Gastroesophageal sphincter (tissue), 4 donors: ENCODE results near the gene LRBA. TPM values are rescaled to one million over a fixed set of nuclear protein-coding genes. Genes with fewer than 3 reads are reported as not detected.

Experiments
- ATAC-seq: fragments of 150-250 bp; one replicate; pipeline ENCODE4 v1.9.1; 2016; ENCODE audit warnings: mild to moderate bottlenecking, moderate library complexity
- H3K27ac ChIP-seq, 4 donors: fragments of 200-600 bp; sonication (generic) in 3 of 4; 1 replicate in 3 of 4; 2 replicates in 1 of 4; pipeline ENCODE4 v1.5.1; 2016 to 2019
- H3K27me3 ChIP-seq: fragments of 200-600 bp; sonication (generic); one replicate; pipeline ENCODE4 v1.5.1; 2019
- H3K36me3 ChIP-seq, 2 donors: fragments of 200-600 bp; sonication (generic); one replicate each; pipeline ENCODE4 v1.5.1; 2019; ENCODE audit warnings: control low read depth in 1 of 2
- H3K4me1 ChIP-seq, 3 donors: fragments of 200-600 bp; sonication (generic); 1 replicate in 2 of 3; 2 replicates in 1 of 3; pipeline ENCODE4 v1.5.1; 2016 to 2019; ENCODE audit warnings: control low read depth in 2 of 3
- H3K4me3 ChIP-seq, 2 donors: fragments of 200-600 bp; sonication (generic); one replicate each; pipeline ENCODE4 v1.5.1; 2019; ENCODE audit warnings: mild to moderate bottlenecking in 1 of 2, moderate library complexity in 1 of 2
- H3K9me3 ChIP-seq, 3 donors: fragments of 200-600 bp; sonication (generic); one replicate each; pipeline ENCODE4 v1.5.1; 2017 to 2019; ENCODE audit warnings: control low read depth in 2 of 3
- EP300 ChIP-seq: sonication (generic); formaldehyde crosslinking; IDR thresholded peaks from one replicate; pipeline ENCODE4 v1.6.1; 2017; ENCODE audit warnings: antibody characterized with exemption, mild to moderate bottlenecking
- POLR2A ChIP-seq, 2 donors: fragments of 450-650 bp; IDR thresholded peaks; one replicate each; pipeline ENCODE4 v1.6.1; 2017; ENCODE audit warnings: antibody characterized with exemption in 2 of 2, mild to moderate bottlenecking in 2 of 2, moderate library complexity in 1 of 2
- POLR2AphosphoS5 ChIP-seq: sonication (generic); formaldehyde crosslinking; IDR thresholded peaks from one replicate; pipeline ENCODE4 v1.6.1; 2017; ENCODE audit warnings: antibody characterized with exemption
- WGBS, 2 donors: methylation state at CpG; one replicate each; pipeline ENCODE4 v1.1.5; 2018; ENCODE audit warnings: low coverage in 1 of 2; 5-methylcytosine and 5-hydroxymethylcytosine counted together
- total RNA-seq, 4 donors: library from RNA; depleted of rRNA; stranded (reverse); fragments of >200 nt; gene quantifications; one replicate each; pipeline ENCODE4 v1.1.0, GENCODE V29; 2016
- TF ChIP-seq, protein P1 (sequence below), 4 experiments: fragments of 200-600 bp in 2 of 4; fragments of 450-650 bp in 2 of 4; sonication (generic) in 1 of 4; IDR thresholded peaks; one replicate each; pipeline ENCODE4 v1.5.1; 2017 to 2019; ENCODE audit warnings: antibody characterized with exemption in 4 of 4, mild to moderate bottlenecking in 2 of 4, moderate library complexity in 2 of 4

LRBA gene
- total RNA-seq, 4 donors from 2014 or later, result 18.4 to 35.0 (median 23.2) TPM

DNA sequence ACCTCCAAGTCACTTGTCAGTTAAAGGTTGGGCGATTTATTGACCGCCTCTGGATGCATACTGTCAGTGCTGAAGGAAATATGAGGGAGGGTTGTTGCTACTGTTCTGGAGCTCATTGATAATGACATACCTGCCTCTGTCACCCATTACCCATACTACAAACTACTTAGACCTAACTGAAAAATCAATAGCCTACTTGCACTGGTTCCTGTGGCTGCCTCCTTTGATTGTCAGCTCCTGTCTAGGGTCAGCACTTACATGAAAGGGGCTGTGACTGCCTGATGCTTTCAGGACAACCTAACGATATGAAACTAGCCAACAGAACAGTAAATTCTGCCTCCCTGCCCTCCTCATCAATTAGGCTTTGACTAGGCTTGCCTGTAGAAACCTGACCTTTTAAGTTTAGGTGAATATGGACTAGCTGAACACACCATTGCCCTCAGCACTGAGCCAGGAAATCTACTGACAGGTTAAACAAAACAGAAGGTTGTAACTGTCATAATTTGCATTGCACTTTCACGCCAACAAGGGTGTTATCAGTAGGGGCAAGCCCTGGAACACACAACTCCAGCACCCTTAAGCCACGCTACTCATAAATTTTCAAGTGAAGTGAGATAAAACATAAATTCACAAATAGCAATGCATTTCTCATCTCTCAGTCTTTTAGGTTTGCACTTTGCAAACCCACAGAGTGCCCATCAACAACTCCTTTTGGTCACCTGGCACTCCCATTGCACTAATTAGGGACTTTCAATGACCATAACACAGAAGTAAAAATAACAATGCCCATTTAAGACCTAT is 442.2 kb downstream of the LRBA start:
- 89 to 100% methylated on average over 2 of the region's 5 CpGs for WGBS, 2 donors
- no peak overlapping the region for H3K27ac ChIP-seq
- no peak for ATAC-seq

GRCh38 chr4:150570862-150571261 is 444.2 kb downstream of the LRBA start:
- H3K4me3 ChIP-seq, result no peak overlapping the region
- WGBS, 2 donors, result 50 to 75% methylated on average over 1 of the region's 1 CpG
- no peaks in the 10 kb centered on the region for H3K27me3 ChIP-seq
- no peak overlapping the region for H3K27ac ChIP-seq
- H3K36me3 ChIP-seq, result no peaks in the 10 kb centered on the region
- H3K4me1 ChIP-seq, result no peaks in the 10 kb centered on the region
- no peak for ATAC-seq
- TF ChIP-seq, protein P1, sequence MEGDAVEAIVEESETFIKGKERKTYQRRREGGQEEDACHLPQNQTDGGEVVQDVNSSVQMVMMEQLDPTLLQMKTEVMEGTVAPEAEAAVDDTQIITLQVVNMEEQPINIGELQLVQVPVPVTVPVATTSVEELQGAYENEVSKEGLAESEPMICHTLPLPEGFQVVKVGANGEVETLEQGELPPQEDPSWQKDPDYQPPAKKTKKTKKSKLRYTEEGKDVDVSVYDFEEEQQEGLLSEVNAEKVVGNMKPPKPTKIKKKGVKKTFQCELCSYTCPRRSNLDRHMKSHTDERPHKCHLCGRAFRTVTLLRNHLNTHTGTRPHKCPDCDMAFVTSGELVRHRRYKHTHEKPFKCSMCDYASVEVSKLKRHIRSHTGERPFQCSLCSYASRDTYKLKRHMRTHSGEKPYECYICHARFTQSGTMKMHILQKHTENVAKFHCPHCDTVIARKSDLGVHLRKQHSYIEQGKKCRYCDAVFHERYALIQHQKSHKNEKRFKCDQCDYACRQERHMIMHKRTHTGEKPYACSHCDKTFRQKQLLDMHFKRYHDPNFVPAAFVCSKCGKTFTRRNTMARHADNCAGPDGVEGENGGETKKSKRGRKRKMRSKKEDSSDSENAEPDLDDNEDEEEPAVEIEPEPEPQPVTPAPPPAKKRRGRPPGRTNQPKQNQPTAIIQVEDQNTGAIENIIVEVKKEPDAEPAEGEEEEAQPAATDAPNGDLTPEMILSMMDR (IDR thresholded peaks at IDR 0.05), result no peak
- no peak for TF ChIP-seq EP300
- no peak for TF ChIP-seq POLR2A (IDR thresholded peaks at IDR 0.05)
- TF ChIP-seq POLR2AphosphoS5, result no peak
- no peaks in the 10 kb centered on the region for H3K9me3 ChIP-seq

More for the DNA sequence above, 442.2 kb downstream of the LRBA start:
- TF ChIP-seq POLR2A (IDR thresholded peaks at IDR 0.05) (no peak), POLR2AphosphoS5 (no peak), EP300 (no peak)
- TF ChIP-seq, protein P1 (IDR thresholded peaks at IDR 0.05), result no peak
- Histone ChIP-seq H3K4me1 (no peaks in the 10 kb centered on the region), H3K36me3 (no peaks in the 10 kb centered on the region), H3K9me3 (no peaks in the 10 kb centered on the region), H3K27me3 (no peaks in the 10 kb centered on the region), H3K4me3 (no peak overlapping the region)

- H3K27me3 ChIP-seq, result no peaks in the 10 kb centered on the region
- H3K4me1 ChIP-seq, result no peaks in the 10 kb centered on the region
- H3K36me3 ChIP-seq, result no peaks in the 10 kb centered on the region
- TF ChIP-seq, protein P1 (IDR thresholded peaks at IDR 0.05), result no peak
- TF ChIP-seq EP300 (no peak), POLR2A (IDR thresholded peaks at IDR 0.05) (no peak), POLR2AphosphoS5 (no peak)
- H3K9me3 ChIP-seq, result no peaks in the 10 kb centered on the region
- H3K4me3 ChIP-seq, result no peak overlapping the region
- no peak for ATAC-seq
- WGBS, 2 donors, result 78 to 80% methylated on average over 4 of the region's 4 CpGs
- H3K27ac ChIP-seq, result no peak overlapping the region
Observed at GRCh38 chr4:150569998-150570535, 445.0 kb downstream of the LRBA start.

DNA sequence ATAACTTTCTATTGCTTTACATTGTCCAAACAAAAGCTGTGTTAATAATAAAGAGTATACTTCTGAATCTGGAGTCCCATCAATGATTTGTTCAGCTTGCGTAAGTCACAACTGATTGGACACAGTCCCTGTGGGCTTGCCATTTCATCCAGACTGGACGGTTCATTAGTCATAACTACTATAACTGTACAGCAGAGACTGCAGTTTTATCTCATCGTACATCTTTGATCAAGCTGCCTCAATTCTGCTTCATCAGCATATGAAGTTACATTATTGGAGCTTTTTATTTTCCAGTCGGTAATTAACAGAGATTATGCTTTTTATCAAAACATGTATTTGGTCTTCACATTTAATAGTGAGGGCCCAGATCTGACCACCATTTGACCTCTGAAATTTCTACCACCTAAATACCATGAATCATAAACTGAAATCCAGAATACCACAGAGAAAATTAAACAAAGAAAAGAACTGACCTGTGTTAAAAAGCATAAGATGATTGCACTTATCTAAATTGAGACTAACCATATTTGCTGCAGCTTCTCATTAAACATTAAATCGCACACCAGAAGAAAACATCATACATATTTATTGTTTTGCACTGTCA is 445.6 kb downstream of the LRBA start:
- TF ChIP-seq POLR2AphosphoS5 (no peak), POLR2A (IDR thresholded peaks at IDR 0.05) (no peak), EP300 (no peak)
- TF ChIP-seq, protein P1 (IDR thresholded peaks at IDR 0.05), result no peak
- 84 to 89% methylated on average over 5 of the region's 5 CpGs for WGBS, 2 donors
- Histone ChIP-seq H3K36me3 (no peaks in the 10 kb centered on the region), H3K4me3 (no peak overlapping the region), H3K4me1 (no peaks in the 10 kb centered on the region), H3K27ac (no peak overlapping the region), H3K27me3 (no peaks in the 10 kb centered on the region), H3K9me3 (peaks cover 0 to 3% (median 0%) of the 10 kb centered on the region in 3 donors)
- no peak for ATAC-seq
